GM21390 (cell line): ENCODE data around the gene JAK2.
A peak's percentile ranks its signal among the peaks of the same experiment; 100 is the strongest.
"Not testable (repeated sequence)": the region's sequence is repeated elsewhere in the genome, so short reads cannot be mapped to it uniquely, and the experiment has no call there.

Source experiments
- ATAC-seq: cut with Tn5 transposase; IDR thresholded peaks from one replicate; pipeline ENCODE4 v1.9.1; 2021; ENCODE audit not compliant: unreplicated experiment

JAK2 gene

DNA sequence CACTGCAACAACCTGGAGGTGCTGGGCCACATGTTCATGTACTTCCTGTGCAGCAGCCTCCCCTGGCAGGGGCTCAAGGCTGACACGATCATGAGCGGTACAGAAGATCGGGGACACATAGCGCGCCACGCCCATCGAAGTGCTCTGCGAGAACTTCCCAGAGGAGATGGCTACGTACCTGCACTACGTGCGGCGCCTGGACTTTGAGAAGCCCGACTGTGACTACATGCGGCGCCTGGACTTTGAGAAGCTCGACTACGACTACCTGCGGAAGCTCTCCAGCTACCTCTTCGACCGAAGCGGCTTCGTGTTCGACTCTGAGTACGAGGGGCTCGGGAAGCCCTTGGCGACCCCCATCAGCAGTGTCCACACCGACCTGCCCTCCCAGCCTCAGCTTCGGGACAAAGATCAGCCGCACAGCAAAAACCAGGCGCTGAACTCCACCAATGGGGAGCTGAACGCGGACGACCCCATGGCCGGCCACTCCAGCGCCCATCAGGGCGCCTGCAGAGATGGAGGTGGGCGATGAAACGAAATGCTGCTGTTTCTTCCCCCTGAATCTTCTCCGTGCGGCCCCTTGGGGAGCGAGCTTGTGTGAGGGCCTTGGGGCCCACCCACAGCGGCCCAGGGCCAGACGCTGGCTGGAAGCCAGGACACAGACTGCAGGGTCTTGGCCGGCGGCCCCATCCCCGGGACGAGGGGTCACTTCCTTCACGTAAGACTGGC, 56.5 kb downstream of the JAK2 start:
- ATAC-seq = no peak

DNA sequence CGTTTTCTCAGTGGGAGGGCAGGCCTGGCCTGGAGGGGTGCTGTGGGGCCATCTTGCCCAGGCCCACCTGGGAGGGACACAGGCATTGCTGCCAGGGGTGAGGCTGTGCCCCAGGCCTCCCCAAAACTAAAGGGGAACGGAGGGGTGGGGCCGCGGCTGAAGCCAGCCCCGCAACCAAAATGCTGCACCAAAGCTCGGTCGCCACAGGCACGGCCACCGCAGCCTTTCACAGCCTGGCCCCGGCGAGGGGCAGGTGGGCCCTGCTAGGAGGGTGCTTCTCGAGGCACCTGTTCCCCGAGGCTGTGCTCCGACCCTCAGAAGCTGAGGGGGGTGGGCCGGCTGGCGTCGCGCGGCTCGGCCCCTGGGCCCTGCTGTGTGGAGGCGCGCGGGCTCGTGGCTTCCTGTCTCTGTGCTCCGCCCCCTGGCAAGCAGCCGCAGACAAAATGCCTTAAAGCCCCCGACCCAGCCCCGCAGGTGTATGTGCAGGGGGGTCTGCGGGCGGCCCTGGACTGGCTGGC, 57.6 kb downstream of the JAK2 start:
- no peak for ATAC-seq

DNA sequence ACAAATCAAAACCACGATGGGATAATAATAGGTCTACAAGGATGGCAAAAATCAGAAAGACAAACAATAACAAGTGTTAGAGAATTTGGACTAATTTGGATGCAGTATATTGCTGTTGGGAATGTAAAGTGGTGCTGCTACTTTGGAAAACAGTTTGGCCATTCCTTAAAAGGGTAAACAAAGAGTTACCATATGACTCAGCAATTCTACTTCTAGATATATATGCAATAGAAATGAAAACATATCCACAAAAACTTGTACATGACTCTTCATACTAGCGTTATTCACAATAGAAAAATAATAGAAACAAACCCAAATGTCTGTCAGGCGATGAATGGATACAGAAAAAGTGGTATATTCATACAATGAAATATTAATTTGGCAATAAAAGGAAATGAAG, 58.3 kb downstream of the JAK2 start:
- no peak for ATAC-seq

DNA sequence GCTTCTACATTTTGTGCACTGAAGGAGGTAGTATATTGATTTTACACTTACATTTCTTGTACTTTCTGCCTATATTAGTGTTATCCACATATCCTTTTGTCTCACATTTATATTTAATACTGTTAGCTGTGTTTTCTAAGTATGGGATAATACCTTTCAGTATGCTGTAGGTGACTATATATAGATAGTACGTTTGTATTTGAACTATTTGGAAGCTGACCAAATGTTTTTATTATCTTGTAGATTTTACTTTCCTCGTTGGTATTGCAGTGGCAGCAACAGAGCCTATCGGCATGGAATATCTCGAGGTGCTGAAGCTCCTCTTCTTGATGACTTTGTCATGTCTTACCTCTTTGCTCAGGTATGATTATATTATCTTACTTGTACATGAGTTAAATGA, 59.1 kb downstream of the JAK2 start:
- ATAC-seq = no peak

DNA sequence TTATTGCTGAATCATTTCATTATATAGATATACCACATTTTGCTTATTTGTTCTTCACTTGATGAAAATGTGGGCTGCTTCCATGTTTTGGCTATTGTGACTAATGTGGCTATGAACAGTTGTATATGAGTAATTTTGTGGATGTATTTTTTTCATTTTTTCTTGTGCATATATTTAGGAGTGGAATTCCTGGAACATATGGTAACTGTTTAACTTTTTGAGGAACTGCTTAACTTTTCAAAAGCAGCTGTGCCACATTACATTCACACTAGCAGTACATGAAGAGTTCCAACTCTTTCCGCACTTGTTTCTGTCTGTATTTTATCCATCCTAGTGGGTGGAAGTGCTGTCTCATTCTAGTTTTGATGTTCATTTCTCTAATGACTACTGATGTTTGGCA, 67.8 kb downstream of the JAK2 start:
- ATAC-seq = no peak

DNA sequence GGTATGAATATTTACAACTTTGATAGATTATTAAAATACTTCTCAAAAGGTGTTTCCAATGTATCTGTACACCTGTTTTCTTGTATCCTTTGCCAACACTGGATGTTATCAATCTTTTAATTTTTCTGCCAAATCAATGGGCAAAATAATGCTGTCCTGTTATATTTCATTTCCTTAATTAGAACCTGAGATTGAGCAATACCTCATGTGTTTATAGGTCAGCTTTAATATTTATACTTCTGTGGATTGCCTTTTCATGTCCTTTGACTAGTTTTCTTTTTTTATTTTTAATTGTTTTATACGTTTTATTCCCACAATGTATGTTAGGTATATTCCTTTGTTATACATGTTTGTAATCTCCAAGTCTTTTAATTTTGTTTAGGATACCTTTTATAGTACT, 77.6 kb downstream of the JAK2 start:
- ATAC-seq = no peak

DNA sequence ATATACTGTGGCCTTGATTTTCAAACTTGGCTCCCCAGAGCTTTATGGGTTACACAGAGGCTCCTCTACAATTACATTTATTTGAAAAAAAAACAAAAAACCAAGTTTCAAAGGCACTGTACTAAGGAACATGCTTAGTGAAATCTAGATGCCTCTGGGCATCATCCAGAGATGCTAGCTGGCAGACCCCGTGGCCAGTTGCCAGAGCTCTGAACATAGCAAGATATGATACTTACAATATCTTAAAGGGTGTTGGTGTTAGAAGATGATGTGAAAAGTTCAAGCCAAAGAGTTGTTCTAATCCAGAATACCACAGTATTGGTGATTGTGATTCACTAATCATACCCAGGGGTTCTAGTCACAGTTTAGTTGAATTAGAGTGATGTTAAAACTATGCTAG, 87.8 kb downstream of the JAK2 start:
- ATAC-seq = no peak

DNA sequence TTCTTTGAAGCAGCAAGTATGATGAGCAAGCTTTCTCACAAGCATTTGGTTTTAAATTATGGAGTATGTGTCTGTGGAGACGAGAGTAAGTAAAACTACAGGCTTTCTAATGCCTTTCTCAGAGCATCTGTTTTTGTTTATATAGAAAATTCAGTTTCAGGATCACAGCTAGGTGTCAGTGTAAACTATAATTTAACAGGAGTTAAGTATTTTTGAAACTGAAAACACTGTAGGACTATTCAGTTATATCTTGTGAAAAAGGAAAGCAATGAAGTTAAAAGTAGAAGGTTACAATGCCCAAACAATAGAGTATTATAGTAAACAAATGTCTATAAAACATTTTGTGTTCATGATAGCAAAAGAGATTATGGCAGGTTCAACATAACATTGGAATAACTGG, 88.6 kb downstream of the JAK2 start:
- peak; percentile 58 for ATAC-seq

DNA sequence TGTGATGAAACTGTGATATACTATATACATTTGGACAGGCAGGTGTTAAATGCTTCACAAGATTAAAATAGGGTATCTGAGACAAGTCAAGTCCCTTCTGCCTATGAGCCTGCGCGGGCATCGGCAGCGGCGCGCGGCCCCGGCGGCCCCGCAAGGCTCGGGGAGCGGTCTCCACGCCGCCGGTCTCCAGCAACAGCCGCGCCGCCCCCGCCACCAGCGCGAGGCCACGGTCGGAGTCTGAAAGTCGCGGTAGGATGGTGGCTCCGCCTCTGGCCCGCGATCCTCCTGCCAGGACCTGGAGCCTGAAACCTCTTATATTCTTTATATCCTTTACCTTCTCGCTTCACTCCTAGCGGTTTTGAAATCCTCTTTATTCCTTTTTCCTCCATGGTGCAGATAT, 100.9 kb downstream of the JAK2 start:
- no peak for ATAC-seq

DNA sequence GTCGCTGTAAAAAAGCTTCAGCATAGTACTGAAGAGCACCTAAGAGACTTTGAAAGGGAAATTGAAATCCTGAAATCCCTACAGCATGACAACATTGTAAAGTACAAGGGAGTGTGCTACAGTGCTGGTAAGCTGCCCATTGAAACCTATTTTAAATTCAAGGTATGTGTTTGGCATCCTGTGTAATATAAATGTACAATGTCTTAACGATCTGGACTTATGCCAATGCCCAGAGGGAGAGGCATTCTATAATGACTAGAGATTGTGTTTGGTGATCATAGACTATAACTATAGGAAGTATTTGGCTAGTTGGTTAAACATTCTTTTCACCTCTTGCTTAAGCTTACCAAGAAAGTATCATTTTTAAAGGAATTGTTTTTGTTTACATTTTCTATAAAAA, 104.7 kb downstream of the JAK2 start:
- ATAC-seq = no peak

DNA sequence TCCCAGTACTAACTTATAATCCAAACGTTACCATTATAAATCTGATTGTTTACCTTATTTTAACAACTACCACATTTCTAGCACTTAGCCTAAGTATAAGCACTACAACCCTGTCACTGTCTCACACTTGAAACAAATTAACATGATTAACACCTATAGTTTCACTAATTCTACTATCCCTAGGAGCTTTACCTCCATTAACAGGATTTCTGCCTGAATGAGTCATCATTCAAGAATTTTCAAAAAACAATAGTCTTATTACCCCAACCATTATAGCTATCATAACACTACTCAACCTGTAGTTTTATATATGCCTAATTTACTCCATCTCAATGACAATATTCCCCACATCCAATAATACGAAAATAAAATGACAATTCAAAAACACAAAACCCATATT, 110.7 kb downstream of the JAK2 start:
- no peak for ATAC-seq

DNA sequence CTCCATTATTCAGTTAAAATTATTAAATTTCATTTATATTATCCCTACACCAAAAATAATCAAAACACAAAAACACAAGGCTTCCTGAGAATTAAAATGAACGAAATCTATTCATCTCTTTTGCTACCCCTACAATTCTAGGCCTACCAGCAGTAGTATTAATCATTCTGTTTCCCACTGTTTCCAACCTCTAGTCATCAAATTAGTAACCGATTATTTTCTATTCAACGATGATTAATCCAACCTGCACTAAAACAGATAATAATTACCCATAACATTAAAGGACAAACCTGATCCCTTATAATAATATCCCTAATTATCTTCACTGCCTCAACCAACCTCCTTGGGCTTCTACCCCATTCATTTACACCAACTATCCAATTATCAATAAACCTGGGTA, 114.4 kb downstream of the JAK2 start:
- no peak for ATAC-seq

DNA sequence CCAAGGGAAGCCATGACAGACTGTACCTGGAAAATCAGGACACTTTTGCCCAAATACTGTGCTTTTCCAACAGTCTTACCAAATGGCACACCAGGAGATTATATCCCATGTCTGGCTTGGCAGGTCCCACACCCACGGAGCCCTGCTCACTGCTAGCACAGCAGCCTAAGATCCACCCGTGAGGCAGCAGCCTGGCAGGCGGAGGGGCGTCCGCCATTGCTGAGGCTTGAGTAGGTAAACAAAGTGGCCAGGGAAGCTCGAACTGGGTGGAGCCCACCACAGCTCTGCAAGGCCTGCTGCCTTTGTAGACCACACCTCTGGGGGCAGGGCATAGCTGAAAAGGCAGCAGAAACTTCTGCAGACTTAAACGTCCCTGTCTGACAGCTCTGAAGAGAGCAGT, 116.1 kb downstream of the JAK2 start:
- ATAC-seq = not testable (repeated sequence)

DNA sequence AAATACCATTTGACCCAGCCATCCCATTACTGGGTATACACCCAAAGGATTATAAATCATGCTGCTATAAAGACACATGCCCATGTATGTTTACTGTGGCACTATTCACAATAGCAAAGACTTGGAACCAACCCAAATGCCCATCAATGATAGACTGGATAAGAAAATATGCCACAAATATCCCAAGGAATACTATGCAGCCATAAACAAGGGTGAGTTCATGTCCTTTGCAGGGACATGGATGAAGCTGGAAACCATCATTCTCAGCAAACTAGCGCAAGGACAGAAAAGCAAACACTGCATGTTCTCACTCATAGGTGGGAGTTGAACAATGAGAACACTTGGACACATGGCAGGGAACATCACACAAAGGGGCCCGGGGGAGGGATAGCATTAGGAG, 121.4 kb downstream of the JAK2 start:
- ATAC-seq = not testable (repeated sequence)

DNA sequence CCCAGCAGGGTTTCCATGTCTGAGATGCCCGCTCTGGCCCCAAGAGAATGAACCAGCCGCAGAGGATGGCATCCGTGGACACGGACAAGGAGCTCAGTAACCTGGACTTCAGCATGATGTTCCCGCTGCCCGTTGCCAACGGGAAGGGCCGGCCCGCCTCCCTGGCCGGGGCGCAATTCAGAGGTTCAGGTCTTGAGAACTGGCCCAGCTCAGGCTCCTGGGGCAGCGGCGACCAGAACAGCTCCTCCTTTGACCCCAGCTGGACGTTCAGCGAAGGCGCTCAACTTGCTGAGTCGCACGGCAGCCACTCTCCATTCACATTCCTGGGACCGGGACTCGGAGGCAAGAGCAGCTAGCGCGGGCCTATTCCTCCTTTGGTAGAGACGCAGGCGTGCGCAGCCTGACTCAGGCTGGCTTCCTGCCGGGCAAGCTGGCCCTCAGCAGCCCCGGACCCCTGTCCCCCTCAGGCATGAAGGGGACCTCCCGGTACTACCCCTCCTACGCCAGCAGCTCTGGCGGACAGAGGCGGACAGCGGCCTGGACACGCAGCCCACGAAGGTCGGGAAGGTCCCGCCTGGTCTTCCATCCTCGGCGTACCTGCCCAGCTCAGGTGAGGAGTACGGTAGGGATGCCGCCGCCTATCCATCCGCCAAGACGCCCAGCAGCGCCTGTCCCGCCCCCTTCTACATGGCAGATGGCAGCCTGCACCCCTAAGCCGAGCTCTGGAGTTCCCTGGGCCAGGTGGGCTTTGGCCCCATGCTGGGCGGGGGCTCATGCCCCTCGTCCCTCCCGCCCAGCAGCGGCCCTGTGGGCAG, 126.0 kb downstream of the JAK2 start:
- ATAC-seq = no peak

DNA sequence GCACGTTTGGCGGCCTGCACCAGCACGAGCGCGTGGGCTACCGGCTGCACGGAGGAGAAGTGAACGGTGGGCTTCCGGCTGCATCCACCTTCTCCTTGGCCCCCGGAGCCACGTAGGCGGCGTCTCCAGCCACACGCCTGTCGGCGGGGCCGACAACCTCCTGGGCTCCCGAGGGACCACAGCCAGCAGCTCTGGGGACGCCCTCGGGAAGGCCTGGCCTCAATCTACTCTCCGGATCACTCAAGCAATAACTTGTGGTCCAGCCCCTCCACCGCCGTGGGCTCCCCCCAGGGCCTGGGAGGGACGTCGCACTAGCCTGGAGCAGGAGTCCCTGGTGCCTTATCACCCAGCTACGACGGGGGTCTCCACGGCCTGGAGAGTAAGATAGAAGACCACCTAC, 126.6 kb downstream of the JAK2 start:
- ATAC-seq = no peak

DNA sequence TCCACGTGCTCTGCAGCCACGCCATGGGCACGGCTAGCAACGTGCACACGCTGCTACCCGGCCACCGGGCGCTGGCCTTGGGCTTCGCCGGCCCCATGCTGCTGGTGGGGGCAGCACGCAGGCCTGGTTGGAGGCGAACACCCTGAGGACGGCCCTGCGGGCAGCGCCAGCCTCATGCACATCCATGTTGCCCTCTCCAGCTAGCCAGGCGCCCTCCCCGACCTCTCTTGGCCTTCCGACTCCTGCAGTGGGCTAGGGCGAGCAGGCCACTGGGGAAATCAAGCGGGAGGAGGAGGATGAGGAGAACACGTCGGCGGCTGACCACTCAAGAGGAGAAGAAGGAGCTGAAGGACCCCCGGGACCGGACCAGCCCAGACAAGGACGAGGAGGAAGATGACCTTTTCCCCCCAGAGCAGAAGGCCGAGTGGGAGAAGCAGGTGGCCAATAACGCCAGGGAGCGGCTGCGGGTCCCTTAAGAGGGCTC, 127.1 kb downstream of the JAK2 start:
- ATAC-seq = no peak

DNA sequence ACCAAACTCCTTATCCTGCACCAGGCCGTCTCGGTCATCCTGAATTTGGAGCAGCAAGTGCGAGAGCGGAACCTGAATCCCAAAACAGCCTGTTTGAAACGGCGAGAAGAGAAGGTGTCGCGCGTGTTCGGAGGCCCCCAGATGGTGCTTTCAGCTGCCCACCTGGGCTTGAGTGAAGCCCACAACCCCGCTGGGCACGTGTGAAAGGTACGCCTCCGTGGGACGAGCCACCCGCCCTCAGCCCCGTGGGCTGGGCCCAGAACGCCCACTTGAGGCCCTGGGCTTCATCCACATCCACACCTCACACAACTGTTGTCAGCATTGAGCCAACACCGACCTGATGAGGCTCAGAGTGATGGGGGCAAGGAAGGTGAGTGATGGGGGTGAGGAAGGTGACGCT, 127.6 kb downstream of the JAK2 start:
- ATAC-seq = no peak

DNA sequence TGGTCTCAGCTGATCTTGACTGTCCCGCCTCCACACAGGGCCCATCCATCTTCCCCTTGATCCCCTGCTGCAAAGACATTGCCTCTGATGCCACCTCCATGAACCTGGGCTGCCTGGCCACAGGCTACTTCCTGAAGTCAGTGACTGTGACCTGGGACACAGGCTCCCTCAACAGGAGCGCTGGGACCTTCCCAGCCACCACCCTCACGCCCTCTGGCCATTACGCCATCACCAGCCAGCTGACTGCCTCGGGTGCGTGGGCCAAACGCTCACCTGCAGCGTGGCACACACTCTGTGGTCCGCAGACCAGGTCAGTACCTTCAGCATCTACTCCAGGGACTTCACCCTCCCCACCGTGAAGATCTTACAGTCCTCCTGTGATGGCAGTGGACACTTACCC, 128.5 kb downstream of the JAK2 start:
- no peak for ATAC-seq

DNA sequence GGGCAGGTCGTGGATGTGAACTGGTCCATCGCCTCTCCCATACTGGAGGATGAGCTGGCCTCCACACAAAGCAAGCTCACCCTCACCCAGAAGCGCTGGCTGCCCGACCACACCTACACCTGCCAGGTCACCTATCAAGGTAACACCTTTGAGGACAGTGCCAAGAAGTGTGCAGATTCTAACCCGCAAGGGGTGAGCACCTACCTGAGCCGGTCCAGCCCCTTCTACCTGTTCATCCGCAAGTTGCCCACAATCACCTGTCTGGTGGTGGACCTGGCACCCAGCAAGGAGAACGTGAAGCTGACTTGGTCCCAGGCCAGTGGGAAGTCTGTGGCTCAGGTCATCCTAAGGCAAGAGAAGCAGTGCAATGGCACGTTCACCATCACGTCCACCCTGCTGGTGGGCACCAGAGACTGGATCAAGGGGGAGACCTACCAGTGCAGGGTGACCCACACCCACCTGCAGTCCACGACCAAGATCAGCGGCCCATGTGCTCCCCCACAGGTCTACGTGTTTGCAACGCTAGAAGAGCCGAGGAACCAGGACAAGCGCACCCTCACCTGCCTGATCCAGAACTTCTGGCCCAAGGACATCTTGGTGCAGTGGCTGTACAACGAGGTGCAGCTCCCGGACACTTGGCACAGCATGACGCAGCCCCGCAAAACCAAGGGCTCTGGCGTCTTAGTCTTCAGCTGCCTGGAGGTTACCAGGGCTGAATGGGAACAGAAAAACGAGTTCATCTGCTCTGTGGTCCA, 129.1 kb downstream of the JAK2 start:
- no peak for ATAC-seq

DNA sequence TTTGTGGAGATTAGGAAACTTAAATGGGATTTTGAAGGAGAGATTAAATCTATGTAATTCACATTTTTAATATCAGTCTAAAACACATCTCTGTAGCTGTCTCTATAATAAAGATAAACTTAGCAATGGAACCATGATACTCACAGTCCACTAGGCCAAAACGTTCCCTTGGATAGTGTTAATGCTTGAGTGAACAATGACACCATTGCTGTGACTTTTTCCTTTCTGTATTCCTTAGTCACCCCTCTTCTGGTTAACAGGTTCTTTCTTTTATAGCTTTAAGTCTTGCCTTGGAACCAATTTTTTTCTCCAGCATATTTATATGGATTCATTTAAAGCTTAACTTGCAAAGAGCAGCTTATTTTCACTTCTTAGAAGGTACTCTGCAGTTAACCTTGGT, 137.0 kb downstream of the JAK2 start:
- no peak for ATAC-seq

DNA sequence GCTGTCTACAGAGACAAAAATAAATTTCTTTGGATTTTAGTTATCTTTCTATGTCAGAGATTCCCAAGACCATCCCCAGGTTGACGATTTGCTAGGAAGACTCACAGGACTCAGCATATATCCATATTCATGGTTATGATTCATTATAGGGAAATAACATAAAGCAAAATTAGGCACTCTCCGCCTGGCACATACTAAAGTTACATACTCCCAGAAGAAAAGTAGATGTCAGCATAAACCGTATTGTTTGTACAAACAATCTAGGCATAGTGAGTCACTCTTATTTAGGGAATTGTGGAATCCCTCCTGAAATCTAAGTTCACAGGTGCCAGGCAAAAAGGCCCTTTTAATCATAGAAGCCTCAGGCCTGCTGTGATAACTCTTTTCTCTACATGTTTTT, 137.4 kb downstream of the JAK2 start:
- ATAC-seq = no peak
